CD4-positive, alpha-beta T cell treated with Interleukin-17A for 4 hours (primary cell): ENCODE measurements around the gene RGS5.

ENCODE experiments used
- DNase-seq: peaks from one replicate; pipeline ENCODE4 v3.0.0-alpha.2; 2020; ENCODE audit warnings: mixed read lengths

RGS5 gene

GRCh38 chr1:163141556-163141955, 61.2 kb downstream of the RGS5 start:
- no peak for DNase-seq

GRCh38 chr1:163137556-163138265, 65.0 kb downstream of the RGS5 start:
- DNase-seq, result no peak

DNA sequence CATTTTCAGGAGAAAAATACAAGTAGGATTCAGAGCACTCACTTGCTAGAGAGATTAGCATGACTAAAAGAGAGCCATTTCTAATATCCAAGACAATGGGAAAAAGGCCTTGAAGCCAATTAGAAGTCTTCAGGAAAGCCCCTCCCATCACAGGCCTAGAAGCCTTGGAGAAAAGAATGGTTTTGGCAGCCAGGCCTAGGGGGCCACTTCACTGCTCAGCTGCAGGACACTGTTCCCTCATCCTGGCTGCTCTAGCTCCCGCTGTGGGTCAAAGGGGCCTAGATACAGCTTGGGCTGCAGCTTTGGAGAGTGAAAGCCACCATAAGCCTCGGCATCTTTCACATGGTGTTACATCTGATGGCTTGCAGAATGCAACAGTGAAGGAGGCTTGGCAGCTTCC, 70.7 kb downstream of the RGS5 start:
- DNase-seq, result no peak

DNA sequence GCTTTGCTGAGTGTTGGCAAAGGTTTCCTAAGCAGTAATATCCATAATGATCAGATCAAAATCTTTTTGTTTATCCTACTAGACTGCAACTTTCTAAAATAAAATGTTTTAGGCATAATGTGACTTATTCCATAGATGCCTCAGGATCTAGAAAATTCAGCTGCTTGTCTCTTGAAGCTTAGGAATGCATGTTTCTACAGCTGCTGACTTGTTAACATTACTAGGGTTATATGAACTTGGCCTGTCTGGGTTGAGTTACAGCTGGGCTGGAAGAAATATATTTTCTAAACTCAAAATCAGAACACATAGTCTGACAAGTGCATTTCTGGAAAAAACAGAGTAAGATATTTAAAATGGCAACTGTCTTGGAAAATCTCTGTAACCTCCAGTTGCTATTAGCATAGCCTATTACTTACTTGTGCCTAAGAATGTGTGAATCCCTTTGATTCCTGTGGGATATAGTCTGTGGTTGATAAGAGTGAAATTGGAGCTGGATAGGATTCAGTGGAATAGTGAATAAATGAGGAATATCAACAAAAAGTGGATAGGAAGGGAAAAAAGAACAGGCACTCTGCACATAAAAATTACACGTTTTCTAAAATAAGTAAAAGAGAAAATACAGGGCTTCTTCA, 72.4 kb downstream of the RGS5 start:
- no peak for DNase-seq

GRCh38 chr1:163128282-163128681, 74.4 kb downstream of the RGS5 start:
- no peak for DNase-seq

DNA sequence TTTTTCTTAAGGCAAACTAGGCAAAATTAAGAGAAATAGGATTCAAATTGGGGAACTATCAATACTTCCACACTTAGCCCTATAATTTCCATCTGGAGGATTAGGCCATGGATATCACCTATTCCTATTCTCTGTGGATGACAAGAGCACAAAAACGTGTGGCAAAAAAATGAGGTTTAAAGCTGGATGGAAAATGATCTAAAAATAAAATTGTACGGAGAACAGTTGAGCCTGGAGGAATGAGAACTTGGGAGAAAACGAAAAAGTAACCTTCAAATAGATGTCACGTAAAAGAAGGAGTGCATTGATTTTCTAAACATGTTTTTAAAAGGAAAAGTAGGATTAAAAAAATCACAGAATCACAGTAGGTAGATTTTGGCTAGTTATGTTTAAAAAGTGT, 77.9 kb downstream of the RGS5 start:
- DNase-seq, result no peak

DNA sequence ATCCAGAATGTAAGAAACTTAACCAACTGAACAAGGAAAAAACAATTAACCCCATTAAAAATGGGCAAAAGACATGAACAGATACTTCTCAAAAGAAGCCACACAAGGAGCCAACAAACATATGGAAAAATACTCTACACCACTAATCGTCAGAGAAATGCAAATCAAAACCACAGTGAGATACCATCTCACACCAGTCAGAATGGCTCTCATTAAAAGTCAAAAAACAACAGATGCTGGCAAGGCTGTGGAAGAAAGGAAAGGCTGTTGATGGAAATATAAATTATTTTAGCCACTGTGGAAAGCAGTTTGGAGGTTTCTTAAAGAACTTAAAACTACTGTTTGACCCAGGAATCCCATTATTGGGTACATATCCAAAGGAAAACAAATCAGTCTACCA, 82.3 kb downstream of the RGS5 start:
- no peak for DNase-seq

DNA sequence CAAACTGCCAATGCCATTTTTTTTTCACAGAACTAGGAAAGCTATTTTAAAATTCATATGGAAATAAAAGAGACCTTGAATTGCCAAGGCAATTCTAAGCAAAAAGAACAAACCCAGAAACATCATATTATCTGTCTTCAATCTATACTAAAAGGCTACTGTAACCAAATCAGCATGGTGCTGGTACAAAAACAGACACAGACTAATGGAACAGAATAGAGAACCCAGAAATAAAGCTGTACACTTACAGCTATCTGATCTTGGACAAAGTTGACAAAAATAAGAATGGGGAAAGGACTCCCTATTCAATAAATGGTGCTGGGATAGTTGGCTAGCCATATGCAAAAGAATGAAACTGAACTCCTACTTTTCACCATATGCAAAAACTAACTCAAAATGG, 83.0 kb downstream of the RGS5 start:
- no peak for DNase-seq

- no peak for DNase-seq
Observed at GRCh38 chr1:163115887-163116286, 86.8 kb downstream of the RGS5 start.

GRCh38 chr1:163107655-163108054, 95.1 kb downstream of the RGS5 start:
- no peak for DNase-seq

DNA sequence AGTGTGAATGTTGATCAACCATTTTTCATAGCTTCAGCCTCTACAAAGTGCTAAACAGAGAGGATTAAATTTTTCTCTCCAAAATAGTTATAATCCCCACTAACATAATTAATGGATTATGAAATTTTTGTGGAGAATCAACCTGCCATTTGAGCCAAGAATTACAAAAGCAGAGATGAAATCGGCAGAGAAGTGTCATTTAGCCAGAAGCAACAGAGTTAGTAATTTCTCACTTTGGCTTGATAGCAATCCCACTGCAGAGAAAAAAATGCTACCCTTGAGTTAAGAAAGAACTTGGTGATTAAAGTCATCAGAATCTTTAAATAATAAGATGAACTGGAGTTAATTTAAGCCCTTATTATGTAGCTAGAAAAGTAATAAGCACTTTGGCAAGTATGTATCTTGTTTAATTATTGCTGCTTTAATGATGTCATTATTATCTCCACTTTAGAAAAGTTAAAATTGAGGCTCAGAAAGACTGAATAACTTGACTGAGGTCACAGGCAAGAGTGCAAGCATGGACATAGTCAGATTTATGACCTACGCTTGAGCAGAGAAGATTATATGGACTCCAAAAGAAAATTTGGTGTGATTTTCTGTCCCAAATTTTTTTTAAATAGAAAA, 96.2 kb downstream of the RGS5 start:
- no peak for DNase-seq

DNA sequence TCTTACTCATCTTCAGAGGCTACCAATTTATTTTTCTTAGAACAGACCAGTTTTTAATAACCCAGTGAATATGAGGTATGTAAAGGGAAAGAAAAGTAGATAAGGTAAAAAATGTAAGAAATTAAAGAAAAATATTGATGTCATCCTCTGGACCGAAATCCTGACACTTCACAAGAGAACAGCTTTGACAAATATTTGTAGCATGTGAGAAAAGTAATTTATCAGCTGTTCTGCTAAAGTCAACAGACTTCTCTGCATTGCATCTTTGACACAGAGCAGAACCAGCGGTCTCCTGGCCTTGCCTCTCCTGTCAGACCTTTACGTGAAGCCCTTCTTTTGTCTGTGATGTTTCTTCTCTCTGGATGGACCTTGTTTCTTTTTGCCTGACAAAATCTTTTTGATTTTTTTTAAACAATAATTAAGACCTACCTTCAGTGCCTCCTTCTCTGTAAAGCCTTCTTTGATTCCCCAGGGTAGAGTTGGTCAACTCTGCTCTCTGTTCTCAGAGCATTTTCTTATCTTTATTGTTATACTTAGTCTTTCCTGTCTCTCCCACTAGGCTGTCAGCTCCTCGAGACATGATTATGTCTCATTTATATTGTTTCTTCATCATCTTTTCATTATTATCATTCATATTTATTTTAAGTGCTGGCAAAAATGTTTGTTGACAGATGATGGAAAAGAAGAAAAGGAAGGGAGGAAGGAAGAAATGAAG, 98.2 kb downstream of the RGS5 start:
- DNase-seq, result no peak

DNA sequence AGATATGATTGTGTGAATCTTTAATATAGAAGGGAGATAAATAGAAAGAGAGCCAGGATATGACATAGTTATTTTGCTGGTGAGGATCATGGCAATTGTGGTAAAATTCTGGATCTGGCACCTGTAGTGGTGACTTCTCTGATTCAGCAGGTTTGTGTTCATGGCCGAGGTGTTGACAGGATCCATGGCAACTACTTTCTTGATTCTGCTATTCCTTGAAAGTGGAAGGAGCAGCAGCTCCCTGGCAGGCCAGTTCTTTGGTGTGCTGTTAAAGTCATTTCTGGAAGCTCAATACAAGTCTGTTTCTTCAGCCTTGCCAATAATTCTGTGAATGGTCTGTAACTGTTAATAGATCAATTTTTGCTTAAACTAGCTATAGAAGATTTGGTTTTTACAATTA, 100.1 kb downstream of the RGS5 start:
- no peak for DNase-seq

GRCh38 chr1:163095213-163095612, 107.5 kb downstream of the RGS5 start:
- no peak for DNase-seq

DNA sequence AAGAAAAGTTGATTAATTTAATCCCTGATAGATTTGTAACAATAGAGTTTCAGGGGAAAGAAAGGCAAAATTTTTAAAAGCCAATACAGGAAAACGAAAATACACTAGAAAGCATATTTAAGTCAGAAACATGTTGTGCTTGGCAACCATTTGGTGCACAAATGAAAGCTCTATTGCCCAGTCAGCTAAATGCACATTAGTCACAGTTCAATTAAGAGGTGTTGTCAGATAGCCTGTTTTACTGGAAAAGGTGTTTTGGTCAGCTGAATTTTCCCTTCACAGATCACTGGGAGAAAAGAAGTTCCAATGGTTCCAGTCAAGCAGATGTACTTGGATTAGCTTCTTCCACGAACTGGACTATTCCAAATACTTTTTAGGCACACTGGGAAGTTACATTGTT, 108.1 kb downstream of the RGS5 start:
- no peak for DNase-seq

- DNase-seq, result no peak
Observed at GRCh38 chr1:163094182-163094581, 108.5 kb downstream of the RGS5 start.

- DNase-seq, result no peak
Observed at GRCh38 chr1:163093579-163093978, 109.1 kb downstream of the RGS5 start.

DNA sequence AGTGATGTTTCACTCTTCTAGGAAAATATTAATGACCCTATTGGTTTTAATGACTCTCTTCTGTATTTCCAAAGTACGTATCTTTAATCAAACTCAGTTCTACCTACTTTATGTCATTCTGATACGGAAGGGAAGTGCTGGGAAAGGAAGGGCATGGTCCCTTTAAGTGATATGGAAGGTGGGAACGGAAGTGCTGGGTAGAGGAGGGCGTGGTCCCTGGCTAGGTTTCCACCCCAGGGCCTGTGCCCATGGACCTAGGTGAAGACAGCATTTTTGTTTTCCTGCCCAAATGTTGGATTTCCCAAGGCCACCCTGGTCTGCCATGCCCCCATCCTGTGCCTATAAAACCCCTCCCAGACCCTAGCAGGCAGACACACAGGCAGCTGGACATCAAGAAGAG, 109.5 kb downstream of the RGS5 start:
- no peak for DNase-seq
